ENCODE measurements around the gene ARSA.
"Not testable (repeated sequence)": the region's sequence is repeated elsewhere in the genome, so short reads cannot be mapped to it uniquely, and the experiment has no call there.

Gene ARSA

GRCh38 chr22:50612528-50613221 lies 15.3 kb downstream of the ARSA start:
- peaks cover 12 to 36% of the 10 kb centered on the region in 2 donors for H3K27me3 ChIP-seq (ENCODE audit: control insufficient read depth in 1 of 2, insufficient read depth in 2 of 2, low read length in 2 of 2)
- no peak overlapping the region for H3K9ac ChIP-seq (ENCODE audit: low read length)
- no peak overlapping the region for H3K27ac ChIP-seq (ENCODE audit: low read depth, low read length)

GRCh38 chr22:50612168-50612527 lies 15.8 kb downstream of the ARSA start:
- no peaks in the 10 kb centered on the region for H3K4me1 ChIP-seq (ENCODE audit: insufficient read depth, low read length)
- no peak overlapping the region for H3K4me3 ChIP-seq (ENCODE audit: low read depth in 1 of 2, low read length in 2 of 2)
- H3K9me3 ChIP-seq (ENCODE audit: low read length) = no peaks in the 10 kb centered on the region
- no peak overlapping the region for H3K27ac ChIP-seq (ENCODE audit: low read depth, low read length)
- H3K9ac ChIP-seq (ENCODE audit: low read length) = no peak overlapping the region
- no peaks in the 10 kb centered on the region for H3K36me3 ChIP-seq (ENCODE audit: insufficient read depth, low read length)
- peaks cover 12 to 36% of the 10 kb centered on the region in 2 donors for H3K27me3 ChIP-seq (ENCODE audit: control insufficient read depth in 1 of 2, insufficient read depth in 2 of 2, low read length in 2 of 2)

More at GRCh38 chr22:50612528-50613221, 15.3 kb downstream of the ARSA start:
- H3K36me3 ChIP-seq (ENCODE audit: insufficient read depth, low read length) = no peaks in the 10 kb centered on the region
- H3K4me3 ChIP-seq (ENCODE audit: low read depth in 1 of 2, low read length in 2 of 2) = no peak overlapping the region
- no peaks in the 10 kb centered on the region for H3K9me3 ChIP-seq (ENCODE audit: low read length)
- H3K4me1 ChIP-seq (ENCODE audit: insufficient read depth, low read length) = no peaks in the 10 kb centered on the region

- Histone ChIP-seq H3K4me1 (ENCODE audit: insufficient read depth, low read length) (no peaks in the 10 kb centered on the region), H3K27ac (ENCODE audit: low read depth, low read length) (no peak overlapping the region), H3K27me3 (ENCODE audit: control insufficient read depth in 1 of 2, insufficient read depth in 2 of 2, low read length in 2 of 2) (peaks cover 12 to 36% of the 10 kb centered on the region in 2 donors), H3K9ac (ENCODE audit: low read length) (no peak overlapping the region), H3K9me3 (ENCODE audit: low read length) (no peaks in the 10 kb centered on the region), H3K4me3 (ENCODE audit: low read depth in 1 of 2, low read length in 2 of 2) (no peak overlapping the region), H3K36me3 (ENCODE audit: insufficient read depth, low read length) (no peaks in the 10 kb centered on the region)
Measured at GRCh38 chr22:50611341-50612060, 16.5 kb downstream of the ARSA start.

GRCh38 chr22:50610581-50610980 lies 17.4 kb downstream of the ARSA start:
- Histone ChIP-seq H3K4me3 (ENCODE audit: low read depth in 1 of 2, low read length in 2 of 2) (no peak overlapping the region), H3K9ac (ENCODE audit: low read length) (no peak overlapping the region), H3K27ac (ENCODE audit: low read depth, low read length) (no peak overlapping the region), H3K36me3 (ENCODE audit: insufficient read depth, low read length) (no peaks in the 10 kb centered on the region), H3K27me3 (ENCODE audit: control insufficient read depth in 1 of 2, insufficient read depth in 2 of 2, low read length in 2 of 2) (peaks cover 12 to 44% of the 10 kb centered on the region in 2 donors), H3K4me1 (ENCODE audit: insufficient read depth, low read length) (no peaks in the 10 kb centered on the region), H3K9me3 (ENCODE audit: low read length) (no peaks in the 10 kb centered on the region)

- Histone ChIP-seq H3K27ac (ENCODE audit: low read depth, low read length) (no peak overlapping the region), H3K27me3 (ENCODE audit: control insufficient read depth in 1 of 2, insufficient read depth in 2 of 2, low read length in 2 of 2) (peaks cover 12 to 49% of the 10 kb centered on the region in 2 donors), H3K9ac (ENCODE audit: low read length) (no peak overlapping the region), H3K36me3 (ENCODE audit: insufficient read depth, low read length) (no peaks in the 10 kb centered on the region), H3K4me3 (ENCODE audit: low read depth in 1 of 2, low read length in 2 of 2) (no peak overlapping the region), H3K9me3 (ENCODE audit: low read length) (no peaks in the 10 kb centered on the region), H3K4me1 (ENCODE audit: insufficient read depth, low read length) (no peaks in the 10 kb centered on the region)
Measured at GRCh38 chr22:50610041-50610451, 17.9 kb downstream of the ARSA start.

GRCh38 chr22:50609599-50609998 lies 18.4 kb downstream of the ARSA start:
- Histone ChIP-seq H3K9me3 (ENCODE audit: low read length) (no peaks in the 10 kb centered on the region), H3K9ac (ENCODE audit: low read length) (no peak overlapping the region), H3K27ac (ENCODE audit: low read depth, low read length) (no peak overlapping the region), H3K27me3 (ENCODE audit: control insufficient read depth in 1 of 2, insufficient read depth in 2 of 2, low read length in 2 of 2) (peaks cover 12 to 53% of the 10 kb centered on the region in 2 donors), H3K4me3 (ENCODE audit: low read depth in 1 of 2, low read length in 2 of 2) (no peak overlapping the region), H3K4me1 (ENCODE audit: insufficient read depth, low read length) (no peaks in the 10 kb centered on the region), H3K36me3 (ENCODE audit: insufficient read depth, low read length) (no peaks in the 10 kb centered on the region)

GRCh38 chr22:50608996-50609395 lies 19.0 kb downstream of the ARSA start:
- Histone ChIP-seq H3K27me3 (ENCODE audit: control insufficient read depth in 1 of 2, insufficient read depth in 2 of 2, low read length in 2 of 2) (peaks cover 12 to 51% of the 10 kb centered on the region in 2 donors), H3K4me3 (ENCODE audit: low read depth in 1 of 2, low read length in 2 of 2) (no peak overlapping the region), H3K9ac (ENCODE audit: low read length) (no peak overlapping the region), H3K9me3 (ENCODE audit: low read length) (no peaks in the 10 kb centered on the region), H3K27ac (ENCODE audit: low read depth, low read length) (no peak overlapping the region), H3K4me1 (ENCODE audit: insufficient read depth, low read length) (no peaks in the 10 kb centered on the region), H3K36me3 (ENCODE audit: insufficient read depth, low read length) (no peaks in the 10 kb centered on the region)

- H3K27ac ChIP-seq (ENCODE audit: low read depth, low read length); H3K9ac ChIP-seq (ENCODE audit: low read length); H3K4me3 ChIP-seq (ENCODE audit: low read depth in 1 of 2, low read length in 2 of 2); H3K4me1 ChIP-seq (ENCODE audit: insufficient read depth, low read length); H3K9me3 ChIP-seq (ENCODE audit: low read length); H3K36me3 ChIP-seq (ENCODE audit: insufficient read depth, low read length): not testable (repeated sequence)
- H3K27me3 ChIP-seq (ENCODE audit: control insufficient read depth in 1 of 2, insufficient read depth in 2 of 2, low read length in 2 of 2) = peaks cover 7 to 54% of the 10 kb centered on the region in 2 donors
Measured at GRCh38 chr22:50608058-50608840, 19.7 kb downstream of the ARSA start.

GRCh38 chr22:50607659-50608020 lies 20.3 kb downstream of the ARSA start:
- no peak overlapping the region for H3K27ac ChIP-seq (ENCODE audit: low read depth, low read length)
- H3K9me3 ChIP-seq (ENCODE audit: low read length) = no peaks in the 10 kb centered on the region
- no peaks in the 10 kb centered on the region for H3K4me1 ChIP-seq (ENCODE audit: insufficient read depth, low read length)
- no peaks in the 10 kb centered on the region for H3K36me3 ChIP-seq (ENCODE audit: insufficient read depth, low read length)
- H3K4me3 ChIP-seq (ENCODE audit: low read depth in 1 of 2, low read length in 2 of 2) = no peak overlapping the region
- no peak overlapping the region for H3K9ac ChIP-seq (ENCODE audit: low read length)
- H3K27me3 ChIP-seq (ENCODE audit: control insufficient read depth in 1 of 2, insufficient read depth in 2 of 2, low read length in 2 of 2) = peaks cover 3 to 52% of the 10 kb centered on the region in 2 donors

- H3K36me3 ChIP-seq (ENCODE audit: insufficient read depth, low read length) = no peaks in the 10 kb centered on the region
- H3K27ac ChIP-seq (ENCODE audit: low read depth, low read length) = no peak overlapping the region
- no peak overlapping the region for H3K9ac ChIP-seq (ENCODE audit: low read length)
- peaks cover 4 to 49% of the 10 kb centered on the region in 2 donors for H3K27me3 ChIP-seq (ENCODE audit: control insufficient read depth in 1 of 2, insufficient read depth in 2 of 2, low read length in 2 of 2)
- no peak overlapping the region for H3K4me3 ChIP-seq (ENCODE audit: low read depth in 1 of 2, low read length in 2 of 2)
- H3K4me1 ChIP-seq (ENCODE audit: insufficient read depth, low read length) = no peaks in the 10 kb centered on the region
- no peaks in the 10 kb centered on the region for H3K9me3 ChIP-seq (ENCODE audit: low read length)
Measured at GRCh38 chr22:50606946-50607658, 20.9 kb downstream of the ARSA start.

Data from muscle layer of colon (tissue), 2 donors.